ENCODE measurements around the gene NTN3.
"Not testable (repeated sequence)": the region's sequence is repeated elsewhere in the genome, so short reads cannot be mapped to it uniquely, and the experiment has no call there.

The NTN3 gene

GRCh38 chr16:2479996-2480395, 8.9 kb downstream of the NTN3 start:
- ATAC-seq, result not testable (repeated sequence)

GRCh38 chr16:2480948-2481347, 9.9 kb downstream of the NTN3 start:
- ATAC-seq, result no peak

- ATAC-seq, result no peak
Observed at GRCh38 chr16:2481676-2482075, 10.6 kb downstream of the NTN3 start.

- ATAC-seq, result no peak
Observed at GRCh38 chr16:2482249-2482648, 11.2 kb downstream of the NTN3 start.

GRCh38 chr16:2482708-2483534, 11.8 kb downstream of the NTN3 start:
- no peak for ATAC-seq

GRCh38 chr16:2483939-2484897, 13.1 kb downstream of the NTN3 start:
- no peak for ATAC-seq

- ATAC-seq, result no peak
Observed at GRCh38 chr16:2484898-2485508, 13.9 kb downstream of the NTN3 start.

GRCh38 chr16:2485811-2486507, 14.9 kb downstream of the NTN3 start:
- ATAC-seq, result no peak

- peak; percentile 93 to 96 for ATAC-seq
Observed at GRCh38 chr16:2486645-2487516, 15.8 kb downstream of the NTN3 start.

GRCh38 chr16:2487517-2487842, 16.4 kb downstream of the NTN3 start:
- no peak for ATAC-seq

- ATAC-seq, result no peak
Observed at GRCh38 chr16:2487903-2488531, 16.9 kb downstream of the NTN3 start.

- ATAC-seq, result no peak
Observed at GRCh38 chr16:2489581-2489980, 18.5 kb downstream of the NTN3 start.

- ATAC-seq, result no peak
Observed at GRCh38 chr16:2490190-2491105, 19.4 kb downstream of the NTN3 start.

- ATAC-seq, result no peak
Observed at GRCh38 chr16:2492292-2492691, 21.2 kb downstream of the NTN3 start.

- ATAC-seq, result no peak
Observed at GRCh38 chr16:2493605-2494004, 22.5 kb downstream of the NTN3 start.

- ATAC-seq, result no peak
Observed at GRCh38 chr16:2494616-2495015, 23.5 kb downstream of the NTN3 start.

- no peak for ATAC-seq
Observed at GRCh38 chr16:2495041-2495440, 23.9 kb downstream of the NTN3 start.

GRCh38 chr16:2496223-2497115, 25.4 kb downstream of the NTN3 start:
- ATAC-seq, result no peak

GRCh38 chr16:2497116-2497630, 26.1 kb downstream of the NTN3 start:
- ATAC-seq, result no peak

Data from activated CD4-positive, CD25-positive, alpha-beta regulatory T cell treated with anti-CD3 and anti-CD28 coated beads, Interleukin-2, amount 50 U/mL, for 24 hours (primary cell).